ENCODE results near the gene PMM2.

DNA sequence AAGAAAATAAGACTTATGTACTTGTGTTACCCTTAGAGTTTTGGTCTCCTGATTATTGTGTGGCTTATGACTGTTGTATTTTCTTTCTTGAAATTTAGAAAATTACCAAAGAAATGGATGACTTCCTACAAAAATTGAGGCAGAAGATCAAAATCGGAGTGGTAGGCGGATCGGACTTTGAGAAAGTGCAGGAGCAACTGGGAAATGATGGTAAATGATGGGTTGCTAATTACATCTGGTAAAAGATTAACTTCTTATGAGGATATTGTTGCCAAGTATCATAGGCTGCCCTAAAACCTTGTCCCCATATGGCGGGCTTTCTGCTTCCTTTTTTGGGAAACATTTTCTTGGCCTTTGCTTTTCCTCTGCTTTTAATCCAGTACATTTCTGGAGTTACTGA is 4.1 kb downstream of the PMM2 start:
- TF ChIP-seq CTCF (IDR thresholded peaks at IDR 0.05; ENCODE audit: insufficient read depth, low read length) (no peak), POLR2AphosphoS5 (IDR thresholded peaks at IDR 0.05; ENCODE audit: low read depth) (no peak), GABPA (IDR thresholded peaks at IDR 0.05; ENCODE audit: low read depth) (no peak), SPI1 (IDR thresholded peaks at IDR 0.05; ENCODE audit: borderline replicate concordance, low read depth) (no peak)
- TF ChIP-seq, protein P1, sequence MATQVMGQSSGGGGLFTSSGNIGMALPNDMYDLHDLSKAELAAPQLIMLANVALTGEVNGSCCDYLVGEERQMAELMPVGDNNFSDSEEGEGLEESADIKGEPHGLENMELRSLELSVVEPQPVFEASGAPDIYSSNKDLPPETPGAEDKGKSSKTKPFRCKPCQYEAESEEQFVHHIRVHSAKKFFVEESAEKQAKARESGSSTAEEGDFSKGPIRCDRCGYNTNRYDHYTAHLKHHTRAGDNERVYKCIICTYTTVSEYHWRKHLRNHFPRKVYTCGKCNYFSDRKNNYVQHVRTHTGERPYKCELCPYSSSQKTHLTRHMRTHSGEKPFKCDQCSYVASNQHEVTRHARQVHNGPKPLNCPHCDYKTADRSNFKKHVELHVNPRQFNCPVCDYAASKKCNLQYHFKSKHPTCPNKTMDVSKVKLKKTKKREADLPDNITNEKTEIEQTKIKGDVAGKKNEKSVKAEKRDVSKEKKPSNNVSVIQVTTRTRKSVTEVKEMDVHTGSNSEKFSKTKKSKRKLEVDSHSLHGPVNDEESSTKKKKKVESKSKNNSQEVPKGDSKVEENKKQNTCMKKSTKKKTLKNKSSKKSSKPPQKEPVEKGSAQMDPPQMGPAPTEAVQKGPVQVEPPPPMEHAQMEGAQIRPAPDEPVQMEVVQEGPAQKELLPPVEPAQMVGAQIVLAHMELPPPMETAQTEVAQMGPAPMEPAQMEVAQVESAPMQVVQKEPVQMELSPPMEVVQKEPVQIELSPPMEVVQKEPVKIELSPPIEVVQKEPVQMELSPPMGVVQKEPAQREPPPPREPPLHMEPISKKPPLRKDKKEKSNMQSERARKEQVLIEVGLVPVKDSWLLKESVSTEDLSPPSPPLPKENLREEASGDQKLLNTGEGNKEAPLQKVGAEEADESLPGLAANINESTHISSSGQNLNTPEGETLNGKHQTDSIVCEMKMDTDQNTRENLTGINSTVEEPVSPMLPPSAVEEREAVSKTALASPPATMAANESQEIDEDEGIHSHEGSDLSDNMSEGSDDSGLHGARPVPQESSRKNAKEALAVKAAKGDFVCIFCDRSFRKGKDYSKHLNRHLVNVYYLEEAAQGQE (IDR thresholded peaks at IDR 0.05; ENCODE audit: insufficient replicate concordance, low read depth), result no peak

Data from HL-60 (cell line).